K562 (cell line): ENCODE data around the gene CMTM4. TPM values are rescaled to one million over a fixed set of nuclear protein-coding genes. Genes with fewer than 3 reads are reported as not detected.

Source experiments
- CBFA2T3 ChIP-seq: fragments of 450-650 bp; IDR thresholded peaks from 2 replicates; pipeline ENCODE4 v1.6.1; 2017
- DMBX1 ChIP-seq: fragments of 250-450 bp; sonication (Bioruptor Pico); IDR thresholded peaks from 2 replicates; pipeline ENCODE4 v1.8.0; 2022; ENCODE audit warnings: inconsistent platforms, mild to moderate bottlenecking, moderate library complexity, borderline replicate concordance
- ETV1 ChIP-seq: fragments of 450-650 bp; conservative IDR thresholded peaks from 2 replicates; pipeline ENCODE4 v1.6.1; 2016; ENCODE audit warnings: missing genetic modification characterization, control low read depth, low read depth, missing compliant biosample characterization
- EWSR1 ChIP-seq: fragments of 450-650 bp; IDR thresholded peaks from 2 replicates; pipeline ENCODE4 v1.6.1; 2018; ENCODE audit warnings: borderline replicate concordance, mild to moderate bottlenecking, low read depth, moderate library complexity; ENCODE audit not compliant: partially characterized antibody
- HDGF ChIP-seq: fragments of 450-650 bp; IDR thresholded peaks from 2 replicates; pipeline ENCODE4 v1.6.1; 2016
- HSF4 ChIP-seq: fragments of 250-450 bp; sonication (Bioruptor Pico); IDR thresholded peaks from 2 replicates; pipeline ENCODE4 v2.1.2; 2022; ENCODE audit warnings: mild to moderate bottlenecking, moderate library complexity, borderline replicate concordance
- MTF1 ChIP-seq: fragments of 250-450 bp; sonication (Bioruptor Pico); IDR thresholded peaks from 2 replicates; pipeline ENCODE4 v1.9.0; 2021; ENCODE audit warnings: moderate library complexity, mild to moderate bottlenecking, inconsistent platforms, borderline replicate concordance
- NCOR1 ChIP-seq: fragments of 450-650 bp; IDR thresholded peaks from 2 replicates; pipeline ENCODE4 v1.6.1; 2016; ENCODE audit warnings: mild to moderate bottlenecking, moderate library complexity
- PML ChIP-seq: IDR thresholded peaks from 2 replicates; pipeline ENCODE4 v1.6.1; 2012; ENCODE audit warnings: low read length, inconsistent platforms
- POLR2A ChIP-seq: fragments of 450-650 bp; conservative IDR thresholded peaks from 2 replicates; pipeline ENCODE4 v1.6.1; 2016
- RB1 ChIP-seq: fragments of 450-650 bp; IDR thresholded peaks from 2 replicates; pipeline ENCODE4 v1.6.1; 2017; ENCODE audit warnings: low read depth, mild to moderate bottlenecking
- TCF15 ChIP-seq: fragments of 250-450 bp; sonication (Bioruptor Pico); IDR thresholded peaks from 2 replicates; pipeline ENCODE4 v1.8.0; 2022; ENCODE audit warnings: moderate library complexity, mild to moderate bottlenecking, inconsistent platforms
- TCF7 ChIP-seq: sonication (generic); IDR thresholded peaks from 2 replicates; pipeline ENCODE4 v1.6.1; 2016; ENCODE audit warnings: antibody characterized with exemption, borderline replicate concordance
- TEAD4 ChIP-seq, 2 experiments: sonication (generic) in 1 of 2; formaldehyde crosslinking in 1 of 2; IDR thresholded peaks; 2 replicates each; pipeline versions ENCODE4 v1.6.1 to v1.8.0; 2012 to 2022; ENCODE audit warnings: borderline replicate concordance in 1 of 2, inconsistent platforms in 1 of 2, low read length in 1 of 2, mild to moderate bottlenecking in 1 of 2, missing genetic modification reagents in 1 of 2
- THRA ChIP-seq: fragments of 450-650 bp; IDR thresholded peaks from 2 replicates; pipeline ENCODE4 v1.6.1; 2017; ENCODE audit warnings: mild to moderate bottlenecking, moderate library complexity
- THRB ChIP-seq: fragments of 450-650 bp; formaldehyde crosslinking; conservative IDR thresholded peaks from 2 replicates; pipeline ENCODE4 v1.4.0; 2022; ENCODE audit warnings: mild to moderate bottlenecking, missing genetic modification characterization
- XRCC5 ChIP-seq: fragments of 200-400 bp; formaldehyde crosslinking; IDR thresholded peaks from 2 replicates; pipeline ENCODE4 v1.6.1; 2017; ENCODE audit warnings: low read depth, mild to moderate bottlenecking, low read length
- ZBED1 ChIP-seq: IDR thresholded peaks from 2 replicates; pipeline ENCODE4 v1.6.1; 2014
- ZNF133 ChIP-seq: fragments of 250-450 bp; sonication (Bioruptor Pico); IDR thresholded peaks from 2 replicates; pipeline ENCODE4 v1.4.0; 2020; ENCODE audit warnings: mild to moderate bottlenecking
- ZNF239 ChIP-seq: fragments of 250-450 bp; sonication (Bioruptor Pico); IDR thresholded peaks from 2 replicates; pipeline ENCODE4 v1.4.0; 2020; ENCODE audit warnings: mild to moderate bottlenecking
- ZNF395 ChIP-seq: fragments of 200-800 bp; sonication (Bioruptor generic); IDR thresholded peaks from 2 replicates; pipeline ENCODE4 v1.6.1; 2017; ENCODE audit warnings: missing genetic modification characterization, missing compliant biosample characterization
- ZZZ3 ChIP-seq: fragments of 450-650 bp; IDR thresholded peaks from 2 replicates; pipeline ENCODE4 v1.6.1; 2016; ENCODE audit warnings: antibody characterized with exemption, mild to moderate bottlenecking, moderate library complexity
- polyA plus RNA-seq, 8 experiments: library from polyadenylated mRNA; depleted of rRNA in 4 of 8; stranded (reverse) in 5 of 8; unstranded in 3 of 8; fragments of >200 nt; fragmentation: Nextera tagmentation in 2 of 8; fragmentation: Illumina TruSeq in 1 of 8; extraction: Ambion mirVana in 2 of 8; extraction: Trizol in 1 of 8; gene quantifications; 2 replicates each; pipeline versions ENCODE4 v1.2.1 to v1.2.3, GENCODE V29; 2011 to 2014; ENCODE audit warnings: inconsistent platforms in 1 of 8, missing spikeins in 1 of 8
- total RNA-seq, 7 experiments: library from RNA; depleted of rRNA in 6 of 7; stranded (reverse); fragments of >200 nt in 6 of 7; fragmentation: Illumina TruSeq in 2 of 7; extraction: Trizol in 2 of 7; gene quantifications; 2 replicates each; pipeline versions ENCODE4 v1.2.1 to v1.2.3, GENCODE V29; 2011 to 2021; ENCODE audit warnings: low replicate concordance in 1 of 7
- TF ChIP-seq, protein P1 (sequence below), 2 experiments: fragments of 450-650 bp; conservative IDR thresholded peaks; 2 replicates each; pipeline ENCODE4 v1.6.1; 2017; ENCODE audit warnings: mild to moderate bottlenecking in 2 of 2, moderate library complexity in 2 of 2

Gene CMTM4
- total and polyA plus RNA-seq, 9 of the 15 experiments (the other 6 are each of a cell fraction or from before 2014, with no cell fraction given): 2.0 to 21.3 (median 12.5) TPM

DNA sequence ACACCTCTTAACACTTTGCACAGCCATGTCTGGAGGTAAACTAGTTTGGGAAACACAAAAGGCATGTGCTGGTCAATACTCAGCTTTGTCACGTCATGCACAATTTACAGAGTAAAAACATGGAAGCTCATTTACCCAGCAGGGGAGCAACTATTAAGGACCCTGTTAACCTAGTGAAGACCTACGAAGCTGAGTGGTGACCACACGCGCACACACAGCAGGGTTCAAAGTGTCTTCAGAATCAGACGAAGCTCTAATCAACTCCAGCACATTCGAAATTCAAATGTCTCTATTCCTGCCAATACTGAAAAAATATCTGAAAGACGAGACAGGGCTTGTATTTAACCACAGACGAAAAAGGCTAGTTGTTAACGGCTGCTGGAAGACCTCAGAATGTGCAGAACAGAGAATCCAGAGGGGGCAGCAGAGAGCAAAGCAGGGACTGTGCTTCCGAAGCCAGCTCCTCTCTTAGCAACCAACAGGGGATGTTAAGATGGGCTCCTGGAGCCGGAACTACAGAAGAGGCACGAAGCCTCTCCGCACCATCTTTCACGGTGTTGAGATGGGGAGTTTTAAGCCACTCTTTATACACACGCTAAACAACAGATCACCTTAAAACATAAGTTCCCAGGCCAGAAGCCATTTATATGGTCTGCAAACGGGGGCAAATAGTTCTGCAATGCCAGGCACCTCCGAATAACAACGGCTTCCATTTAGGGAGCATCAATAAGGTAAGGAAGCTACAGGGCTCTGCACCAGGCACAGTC, 45.7 kb downstream of the CMTM4 start (continued):
- no peak for TF ChIP-seq ZNF395
- no peak for TF ChIP-seq ZNF133 (CRISPR knock-in tag)
- peak; percentile 30; the same call in 1 of the 2 replicates for TF ChIP-seq ETV1 (tag)
- TF ChIP-seq TCF15: no peak
- no peak for TF ChIP-seq TCF7
- TF ChIP-seq, protein P1, sequence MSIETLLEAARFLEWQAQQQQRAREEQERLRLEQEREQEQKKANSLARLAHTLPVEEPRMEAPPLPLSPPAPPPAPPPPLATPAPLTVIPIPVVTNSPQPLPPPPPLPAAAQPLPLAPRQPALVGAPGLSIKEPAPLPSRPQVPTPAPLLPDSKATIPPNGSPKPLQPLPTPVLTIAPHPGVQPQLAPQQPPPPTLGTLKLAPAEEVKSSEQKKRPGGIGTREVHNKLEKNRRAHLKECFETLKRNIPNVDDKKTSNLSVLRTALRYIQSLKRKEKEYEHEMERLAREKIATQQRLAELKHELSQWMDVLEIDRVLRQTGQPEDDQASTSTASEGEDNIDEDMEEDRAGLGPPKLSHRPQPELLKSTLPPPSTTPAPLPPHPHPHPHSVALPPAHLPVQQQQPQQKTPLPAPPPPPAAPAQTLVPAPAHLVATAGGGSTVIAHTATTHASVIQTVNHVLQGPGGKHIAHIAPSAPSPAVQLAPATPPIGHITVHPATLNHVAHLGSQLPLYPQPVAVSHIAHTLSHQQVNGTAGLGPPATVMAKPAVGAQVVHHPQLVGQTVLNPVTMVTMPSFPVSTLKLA (conservative IDR thresholded peaks at IDR 0.05): no peak
- TF ChIP-seq THRB (CRISPR knock-in tag): no peak
- no peak for TF ChIP-seq CBFA2T3
- TF ChIP-seq EWSR1: no peak
- TF ChIP-seq ZNF239: no peak
- TF ChIP-seq DMBX1: no peak
- TF ChIP-seq TEAD4 (IDR thresholded peaks at IDR 0.05; ENCODE audit: low read length): peak; percentile 13; the same call in 1 of the 2 replicates
- TF ChIP-seq TEAD4 (CRISPR knock-in tag; IDR thresholded peaks at IDR 0.05; ENCODE audit: borderline replicate concordance): no peak
- no peak for TF ChIP-seq NCOR1
- no peak for TF ChIP-seq MTF1 (CRISPR knock-in tag)
- TF ChIP-seq ZZZ3: no peak
- TF ChIP-seq HDGF: no peak
- TF ChIP-seq PML: no peak
- peak; percentile 83 for TF ChIP-seq XRCC5
- TF ChIP-seq RB1: peak; percentile 53; the same call in 1 of the 2 replicates
- TF ChIP-seq THRA: no peak
- TF ChIP-seq ZBED1: no peak
- TF ChIP-seq POLR2A: no peak
- no peak for TF ChIP-seq HSF4 (CRISPR knock-in tag)
